PC-3 (cell line): Measurements from ENCODE around the gene LAMA2.

ENCODE experiments used
- CTCF ChIP-seq: fragments of 300-600 bp; sonication (generic); conservative IDR thresholded peaks from 2 replicates; pipeline ENCODE4 v1.5.1; 2017; ENCODE audit warnings: antibody characterized with exemption, low read depth, mild to moderate bottlenecking, low read length
- EZH2 ChIP-seq: fragments of 300-600 bp; sonication (generic); IDR thresholded peaks from one replicate; pipeline ENCODE4 v1.6.1; 2017; ENCODE audit warnings: antibody characterized with exemption, mild to moderate bottlenecking, low read length; ENCODE audit not compliant: unreplicated experiment

- no peak for TF ChIP-seq CTCF
- TF ChIP-seq EZH2: no peak
Measured at GRCh38 chr6:129516005-129516404, 633.1 kb downstream of the LAMA2 start.
